Smooth muscle cell (in vitro differentiated cells): ENCODE results near the gene ERGIC3. TPM values are rescaled to one million over a fixed set of nuclear protein-coding genes. Genes with fewer than 3 reads are reported as not detected.

ENCODE experiments used
- DNase-seq: peaks from one replicate; lab custom pipeline; 2025; ENCODE audit not compliant: unreplicated experiment; lab: John Stamatoyannopoulos, UW
- H2AFZ ChIP-seq: fragments of 200-600 bp; sonication (generic); 2 replicates; pipeline ENCODE4 v1.6.0; 2016; ENCODE audit warnings: antibody characterized with exemption, low read depth, mild to moderate bottlenecking
- H3F3A ChIP-seq: fragments of 200-600 bp; sonication (generic); 2 replicates; pipeline ENCODE4 v1.6.0; 2017; ENCODE audit warnings: antibody characterized with exemption, low read depth
- H3K27ac ChIP-seq: fragments of 200-600 bp; sonication (generic); 2 replicates; pipeline ENCODE4 v1.5.1; 2016; ENCODE audit warnings: low read depth, mild to moderate bottlenecking
- H3K27me3 ChIP-seq: fragments of 200-600 bp; sonication (generic); 2 replicates; pipeline ENCODE4 v1.6.1; 2016; ENCODE audit warnings: low read depth, mild to moderate bottlenecking
- H3K36me3 ChIP-seq: fragments of 200-600 bp; sonication (generic); 2 replicates; pipeline ENCODE4 v1.5.1; 2016; ENCODE audit warnings: low read depth
- H3K4me1 ChIP-seq: fragments of 200-600 bp; sonication (generic); 2 replicates; pipeline ENCODE4 v1.5.1; 2016; ENCODE audit warnings: low read depth
- H3K4me2 ChIP-seq: fragments of 200-600 bp; sonication (generic); 2 replicates; pipeline ENCODE4 v1.6.0; 2016; ENCODE audit warnings: mild to moderate bottlenecking
- H3K4me3 ChIP-seq: fragments of 200-600 bp; sonication (generic); 2 replicates; pipeline ENCODE4 v1.5.1; 2016; ENCODE audit warnings: mild to moderate bottlenecking
- H3K79me2 ChIP-seq: fragments of 200-600 bp; sonication (generic); 2 replicates; pipeline ENCODE4 v1.6.0; 2016; ENCODE audit warnings: low read depth, mild to moderate bottlenecking
- H3K9ac ChIP-seq: fragments of 200-600 bp; sonication (generic); 2 replicates; pipeline ENCODE4 v1.6.0; 2016; ENCODE audit warnings: low read depth
- H3K9me3 ChIP-seq: fragments of 200-600 bp; sonication (generic); replicated peaks from 2 replicates; pipeline ENCODE4 v1.5.1; 2016; ENCODE audit warnings: low read depth
- H4K20me1 ChIP-seq: fragments of 200-600 bp; sonication (generic); 2 replicates; pipeline ENCODE4 v1.6.0; 2016; ENCODE audit warnings: low read depth
- CTCF ChIP-seq: fragments of 200-600 bp; sonication (generic); IDR thresholded peaks from 2 replicates; pipeline ENCODE4 v1.5.1; 2017; ENCODE audit warnings: borderline replicate concordance, mild to moderate bottlenecking, antibody characterized with exemption; ENCODE audit not compliant: insufficient read depth, poor library complexity, severe bottlenecking
- WGBS: methylation state at CpG from one replicate; pipeline ENCODE4 v1.1.7; 2016; ENCODE audit warnings: low lambda C conversion rate; 5-methylcytosine and 5-hydroxymethylcytosine counted together
- polyA plus RNA-seq: library from polyadenylated mRNA; unstranded; fragments of >200 nt; fragmentation: Nextera tagmentation; extraction: Ambion mirVana; gene quantifications from 2 replicates; pipeline ENCODE4 v1.2.1, GENCODE V29; 2016
- total RNA-seq: library from RNA; depleted of rRNA; stranded (reverse); fragments of >200 nt; gene quantifications from 2 replicates; pipeline ENCODE4 v1.2.3, GENCODE V29; 2014

Gene ERGIC3
- total and polyA plus RNA-seq, 2 experiments from 2014 or later, result 245 to 252 TPM

GRCh38 chr20:35561671-35562070, 19.8 kb downstream of the ERGIC3 start:
- H3K27ac ChIP-seq, result no peak overlapping the region
- H2AFZ ChIP-seq, result no peak overlapping the region
- H3K36me3 ChIP-seq, result no peaks in the 10 kb centered on the region
- no peaks in the 10 kb centered on the region for H3K4me1 ChIP-seq
- TF ChIP-seq CTCF, result no peak
- DNase-seq, result no peak
- H3K27me3 ChIP-seq, result no peaks in the 10 kb centered on the region
- no peaks in the 10 kb centered on the region for H3K79me2 ChIP-seq
- H3K9ac ChIP-seq, result no peak overlapping the region
- no peaks in the 10 kb centered on the region for H3F3A ChIP-seq
- no peak overlapping the region for H3K4me3 ChIP-seq
- WGBS, result 81% methylated on average over 5 of the region's 5 CpGs
- no peaks in the 10 kb centered on the region for H4K20me1 ChIP-seq
- no peaks in the 10 kb centered on the region for H3K9me3 ChIP-seq
- no peak overlapping the region for H3K4me2 ChIP-seq

GRCh38 chr20:35562541-35563110, 20.7 kb downstream of the ERGIC3 start:
- H3K4me2 ChIP-seq, result no peak overlapping the region
- no peaks in the 10 kb centered on the region for H3K9me3 ChIP-seq
- no peak overlapping the region for H3K27ac ChIP-seq
- H3K4me3 ChIP-seq, result no peak overlapping the region
- no peak for DNase-seq
- H3K9ac ChIP-seq, result no peak overlapping the region
- no peaks in the 10 kb centered on the region for H3K79me2 ChIP-seq
- WGBS, result 82% methylated on average over 7 of the region's 10 CpGs
- no peaks in the 10 kb centered on the region for H4K20me1 ChIP-seq
- no peak for TF ChIP-seq CTCF
- no peaks in the 10 kb centered on the region for H3F3A ChIP-seq
- no peaks in the 10 kb centered on the region for H3K36me3 ChIP-seq
- H2AFZ ChIP-seq, result no peak overlapping the region
- no peaks in the 10 kb centered on the region for H3K27me3 ChIP-seq
- H3K4me1 ChIP-seq, result no peaks in the 10 kb centered on the region

GRCh38 chr20:35563834-35564233, 22.0 kb downstream of the ERGIC3 start:
- Histone ChIP-seq H4K20me1 (no peaks in the 10 kb centered on the region), H3K36me3 (no peaks in the 10 kb centered on the region), H3K27me3 (no peaks in the 10 kb centered on the region), H3K9ac (no peak overlapping the region), H3K79me2 (no peaks in the 10 kb centered on the region), H3K9me3 (no peaks in the 10 kb centered on the region), H2AFZ (no peak overlapping the region), H3K27ac (no peak overlapping the region), H3K4me1 (no peaks in the 10 kb centered on the region), H3K4me3 (no peak overlapping the region), H3K4me2 (no peak overlapping the region), H3F3A (no peaks in the 10 kb centered on the region)
- no peak for DNase-seq
- TF ChIP-seq CTCF, result no peak
- WGBS, result 90% methylated on average over 10 of the region's 10 CpGs

- WGBS, result 97% methylated on average over 6 of the region's 7 CpGs
- no peaks in the 10 kb centered on the region for H3K27me3 ChIP-seq
- no peaks in the 10 kb centered on the region for H3F3A ChIP-seq
- no peak overlapping the region for H3K9ac ChIP-seq
- no peaks in the 10 kb centered on the region for H3K36me3 ChIP-seq
- TF ChIP-seq CTCF, result no peak
- H3K27ac ChIP-seq, result no peak overlapping the region
- no peaks in the 10 kb centered on the region for H3K9me3 ChIP-seq
- no peak for DNase-seq
- H4K20me1 ChIP-seq, result no peaks in the 10 kb centered on the region
- H3K79me2 ChIP-seq, result no peaks in the 10 kb centered on the region
- H3K4me3 ChIP-seq, result no peak overlapping the region
- H3K4me2 ChIP-seq, result no peak overlapping the region
- no peaks in the 10 kb centered on the region for H3K4me1 ChIP-seq
- no peak overlapping the region for H2AFZ ChIP-seq
Measured at GRCh38 chr20:35564905-35565304, 23.0 kb downstream of the ERGIC3 start.
